NCI-H1417 treated with DMSO at 0.1 percent for 48 hours (cell line): ENCODE data around the gene SLC25A17.
A peak's percentile ranks its signal among the peaks of the same experiment; 100 is the strongest.
"Not testable (repeated sequence)": the region's sequence is repeated elsewhere in the genome, so short reads cannot be mapped to it uniquely, and the experiment has no call there.

Experiments
- DNase-seq: peaks from one replicate; lab custom pipeline; 2025; lab: John Stamatoyannopoulos, UW

Gene SLC25A17

DNA sequence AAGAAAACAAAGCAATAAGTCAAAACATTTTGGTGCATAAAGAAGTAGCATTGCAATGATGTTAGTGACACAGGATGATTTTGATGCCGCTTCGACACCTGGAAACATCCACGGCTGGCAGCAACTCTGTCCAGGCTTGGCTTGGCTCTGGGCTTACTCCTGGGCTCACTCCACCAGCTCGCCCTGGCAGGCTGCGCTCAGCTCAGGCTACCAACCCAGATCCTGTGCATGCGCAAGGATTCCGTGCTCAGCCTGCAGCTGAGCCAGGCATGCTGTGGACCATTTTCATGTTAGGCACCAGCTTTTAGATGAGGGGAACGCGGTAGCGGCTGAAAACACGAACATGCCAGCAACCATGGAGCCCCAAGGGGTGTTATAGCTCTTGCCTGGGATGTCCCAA, 66.0 kb downstream of the SLC25A17 start:
- DNase-seq: no peak

DNA sequence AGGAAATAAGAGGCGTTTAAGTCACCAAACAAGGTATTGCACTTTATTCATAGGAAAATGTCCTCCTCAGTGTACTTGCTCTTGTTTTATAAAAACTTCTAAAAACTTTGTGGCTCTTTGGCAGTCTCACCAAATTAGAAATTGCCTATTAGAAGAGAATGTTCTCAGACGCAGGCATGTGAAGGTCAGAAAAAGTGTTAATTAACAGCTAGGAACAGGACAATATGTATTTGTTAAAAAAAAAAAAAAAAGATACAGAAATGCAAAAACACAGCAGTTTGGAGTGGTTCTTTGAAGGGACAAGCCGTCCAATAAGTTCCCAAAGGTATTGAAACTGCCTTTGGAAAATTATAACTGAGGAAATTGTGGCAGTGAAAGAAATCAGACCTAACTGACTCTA, 67.9 kb downstream of the SLC25A17 start:
- no peak for DNase-seq

- no peak for DNase-seq
These were observed 69.3 kb downstream of the SLC25A17 start for GRCh38 chr22:40749829-40750228.

GRCh38 chr22:40748388-40749355, 70.5 kb downstream of the SLC25A17 start:
- DNase-seq: no peak

GRCh38 chr22:40747361-40747760, 71.8 kb downstream of the SLC25A17 start:
- DNase-seq: no peak

DNA sequence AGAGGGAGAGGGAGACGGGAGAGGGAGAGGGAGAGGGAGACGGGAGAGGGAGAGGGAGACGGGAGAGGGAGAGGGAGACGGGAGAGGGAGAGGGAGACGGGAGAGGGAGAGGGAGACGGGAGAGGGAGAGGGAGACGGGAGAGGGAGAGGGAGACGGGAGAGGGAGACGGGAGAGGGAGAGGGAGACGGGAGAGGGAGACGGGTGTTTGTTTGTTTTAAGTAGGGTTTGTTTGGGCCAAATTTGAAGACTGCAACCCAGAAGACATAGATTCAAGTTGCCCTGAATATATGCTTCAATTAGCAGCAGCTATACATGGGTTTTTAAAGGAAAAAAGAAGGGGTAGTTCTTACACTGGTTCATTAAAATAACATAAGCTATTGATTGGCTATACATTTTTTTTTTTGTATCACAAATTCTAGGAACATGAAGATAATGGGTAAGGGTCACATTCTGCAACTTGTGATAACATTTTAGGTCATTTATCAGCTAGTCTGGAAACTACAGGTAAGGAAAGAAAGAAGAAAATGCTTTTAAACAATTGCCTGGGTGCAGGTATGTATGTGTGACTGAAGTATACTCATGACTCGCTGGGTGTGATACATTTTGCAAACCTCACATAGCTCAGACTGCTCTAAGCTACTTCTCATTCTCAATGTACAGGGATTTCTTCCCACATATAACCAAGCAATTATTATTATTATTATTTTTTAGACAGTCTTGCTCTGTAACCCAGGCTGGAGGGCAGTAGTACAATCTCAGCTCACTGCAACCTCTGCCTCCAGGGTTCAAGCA, 72.5 kb downstream of the SLC25A17 start:
- DNase-seq: no peak

DNA sequence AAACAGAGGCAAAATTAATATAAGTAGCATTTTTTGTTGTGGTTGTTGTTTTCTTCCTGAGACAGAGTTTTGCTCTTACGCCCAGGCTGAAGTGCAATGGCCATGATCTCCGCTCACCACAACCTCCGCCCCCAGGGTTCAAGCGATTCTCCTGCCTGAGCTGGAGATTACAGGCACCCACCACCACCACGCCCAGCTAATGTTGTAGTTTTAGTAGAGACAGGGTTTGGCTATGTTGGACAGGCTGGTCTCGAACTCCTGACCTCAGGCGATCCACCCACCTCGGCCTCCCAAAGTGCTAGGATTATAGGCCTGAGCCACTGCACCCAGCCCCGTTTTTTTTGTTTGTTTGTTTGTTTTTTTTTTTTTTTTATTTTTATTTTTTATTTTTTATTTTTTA, 75.4 kb downstream of the SLC25A17 start:
- DNase-seq: no peak

DNA sequence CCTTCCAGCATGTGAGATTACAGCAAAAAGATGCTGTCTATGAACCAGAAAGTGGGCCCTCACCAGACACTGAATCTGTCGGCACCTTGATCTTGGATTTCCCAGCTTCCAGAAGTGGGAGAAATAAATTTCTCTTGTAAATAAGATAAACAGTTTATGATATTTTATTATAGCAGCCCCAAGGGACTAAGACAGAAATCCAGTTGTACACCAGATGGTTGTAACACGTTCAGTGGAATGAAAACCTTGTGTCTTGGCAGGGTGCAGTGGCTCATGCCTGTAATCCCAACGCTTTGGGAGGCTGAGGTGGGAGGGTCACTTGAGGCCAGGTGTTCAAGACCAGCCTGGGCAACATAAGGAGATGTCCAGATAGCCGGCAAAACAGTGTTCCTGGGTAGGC, 78.0 kb downstream of the SLC25A17 start:
- no peak for DNase-seq

DNA sequence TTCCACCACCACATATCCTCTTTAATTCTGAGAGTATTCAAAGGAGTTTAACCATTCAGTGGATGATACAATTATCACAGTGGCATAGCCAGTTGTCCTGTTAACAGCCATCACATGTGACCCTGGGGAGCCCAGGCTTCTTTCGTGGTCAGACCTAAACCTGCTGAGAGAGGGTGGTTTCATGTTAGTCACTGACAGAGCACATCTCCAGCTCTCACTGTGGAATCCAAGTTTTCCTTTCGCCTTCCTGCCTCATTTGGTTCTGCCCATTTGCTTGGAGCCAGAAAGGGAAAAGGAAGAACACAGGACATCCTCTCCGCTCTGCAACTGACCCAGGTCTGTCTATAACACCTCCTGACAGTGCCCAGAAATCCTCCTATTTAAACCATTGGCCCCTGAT, 79.4 kb downstream of the SLC25A17 start:
- no peak for DNase-seq

DNA sequence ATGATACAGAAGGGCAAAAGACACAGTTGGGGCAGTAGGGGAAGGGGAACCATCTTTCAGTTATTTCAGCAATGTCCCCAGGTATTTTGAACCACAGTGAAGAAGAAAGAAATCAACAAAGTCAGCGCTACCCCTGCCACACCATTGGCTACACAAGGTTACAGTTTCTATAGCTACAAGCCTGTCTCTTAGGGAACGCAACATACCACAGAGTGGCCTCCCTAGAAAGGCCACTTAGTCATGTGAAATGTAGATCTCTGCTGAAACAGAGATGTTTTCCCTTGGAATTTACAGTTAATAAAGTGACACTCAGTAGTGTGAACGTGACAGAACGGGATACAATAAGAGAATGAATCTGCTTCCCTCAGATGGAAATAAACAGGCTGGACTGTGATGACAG, 85.2 kb downstream of the SLC25A17 start:
- DNase-seq: no peak

- no peak for DNase-seq
These were observed 86.2 kb downstream of the SLC25A17 start for GRCh38 chr22:40732999-40733292.

- no peak for DNase-seq
These were observed 89.9 kb downstream of the SLC25A17 start for GRCh38 chr22:40729284-40729683.

DNA sequence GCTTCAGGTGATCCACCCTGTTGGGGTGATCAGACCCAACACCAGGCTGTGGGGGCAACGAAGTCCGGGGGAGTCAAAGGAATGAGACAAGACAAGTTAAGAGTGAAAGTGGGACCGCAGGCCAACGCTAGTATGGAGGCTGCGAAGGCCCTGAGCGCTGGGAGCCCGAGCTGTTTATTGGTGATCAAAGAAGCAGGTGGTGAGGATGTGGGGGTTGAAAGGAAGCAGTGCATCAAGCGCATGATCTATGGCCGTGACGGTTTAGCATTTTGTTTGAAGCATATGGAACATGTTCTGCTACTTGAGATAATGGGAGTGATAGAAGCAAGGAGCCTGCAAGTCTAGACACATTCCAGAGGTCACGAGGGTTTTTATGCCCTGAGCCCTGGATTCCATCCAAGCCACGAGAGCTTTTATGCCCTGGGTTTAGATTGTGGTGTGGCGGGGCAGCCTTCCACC, 90.4 kb downstream of the SLC25A17 start:
- DNase-seq: no peak

DNA sequence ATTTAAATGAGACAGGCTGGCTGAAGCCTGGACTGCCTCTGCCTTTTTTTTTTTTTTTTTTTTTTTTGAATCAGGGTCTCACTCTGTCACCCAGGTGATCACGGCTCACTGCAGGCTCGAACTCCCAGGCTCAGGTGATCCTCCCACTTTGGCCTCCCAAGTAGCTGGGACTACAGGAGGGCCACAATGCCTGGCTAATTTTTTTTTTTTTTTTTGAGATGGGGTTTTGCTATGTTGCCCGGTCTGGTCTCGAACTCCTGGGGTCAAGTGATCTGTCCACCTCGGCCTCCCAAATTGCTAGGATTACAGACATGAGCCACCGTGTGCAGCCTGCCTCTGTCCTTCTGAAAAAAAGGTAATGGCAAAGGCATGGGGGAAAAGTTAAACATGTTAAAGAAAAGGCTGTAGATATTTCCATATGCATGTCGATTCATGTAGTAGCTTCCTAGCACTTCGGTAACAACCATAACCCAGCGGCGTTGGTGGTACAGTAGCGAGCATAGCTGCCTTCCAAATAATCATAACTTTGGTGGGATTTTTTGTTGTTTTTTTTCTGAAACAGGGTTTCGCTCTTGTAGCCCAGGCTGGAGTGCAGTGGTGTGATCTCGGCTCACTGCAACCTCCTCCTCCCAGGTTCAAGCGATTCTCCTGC, 91.1 kb downstream of the SLC25A17 start:
- DNase-seq: no peak

DNA sequence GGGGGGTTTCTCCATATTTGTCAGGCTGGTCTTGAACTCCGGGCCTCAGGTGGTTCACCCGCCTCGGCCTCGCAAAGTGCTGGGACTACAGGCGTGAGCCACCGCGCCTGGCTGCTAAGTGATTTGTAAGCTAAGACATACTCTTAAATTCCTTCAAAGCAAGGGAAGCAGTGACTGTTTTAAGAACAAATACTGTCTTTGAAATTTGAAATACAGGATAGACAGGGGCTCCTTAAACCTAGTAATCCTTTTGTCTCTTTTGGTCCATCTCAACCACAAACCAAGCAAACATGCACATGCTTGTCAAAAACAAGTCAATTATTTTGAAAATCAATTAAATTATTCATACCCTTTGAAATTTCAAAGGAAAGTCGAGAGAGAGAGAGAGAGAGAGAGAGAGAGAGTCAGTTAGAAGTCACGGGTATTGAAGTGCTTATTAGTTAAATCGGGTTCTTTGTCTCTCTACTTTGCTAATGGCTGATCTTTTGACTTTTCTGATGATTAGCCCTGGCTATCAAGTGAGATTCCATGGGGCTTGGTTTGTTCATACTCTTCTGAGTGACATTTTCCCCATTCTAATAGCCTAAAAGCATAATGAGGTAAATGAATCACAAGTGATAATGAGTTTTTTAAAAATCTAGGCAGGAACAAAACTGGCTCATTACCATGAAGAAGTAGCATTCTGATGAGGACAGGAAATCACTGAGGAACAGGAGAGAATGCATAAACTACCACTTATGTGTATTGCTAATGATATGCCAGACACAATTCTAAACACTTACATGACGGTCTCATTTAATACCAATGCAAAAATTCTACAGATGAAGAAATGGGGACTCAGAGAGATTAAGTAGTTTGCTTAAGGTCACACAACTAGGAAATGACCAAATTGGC, 91.8 kb downstream of the SLC25A17 start:
- DNase-seq: peak; percentile 29

- DNase-seq: no peak
These were observed 92.6 kb downstream of the SLC25A17 start for GRCh38 chr22:40726514-40726913.

GRCh38 chr22:40723396-40723933, 95.7 kb downstream of the SLC25A17 start:
- no peak for DNase-seq

DNA sequence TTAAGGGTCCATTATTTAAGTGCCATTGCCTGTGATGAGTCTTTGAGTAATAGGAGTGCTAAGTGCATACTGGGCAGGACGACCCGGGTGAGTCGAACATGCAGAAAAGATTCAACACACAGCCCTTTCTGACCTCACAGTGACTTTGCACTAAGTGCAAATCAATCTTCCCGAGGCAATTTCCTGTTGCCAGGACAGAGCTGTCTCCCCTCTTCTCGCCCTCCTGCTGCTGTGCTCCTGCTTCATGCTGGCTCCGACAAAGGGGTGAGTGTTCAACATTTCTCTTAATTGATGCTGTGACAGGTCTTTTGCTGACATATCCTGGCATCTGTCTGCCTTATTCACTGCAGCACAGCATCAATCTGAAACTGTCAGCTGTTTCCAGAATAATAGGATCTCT, 97.9 kb downstream of the SLC25A17 start:
- peak; percentile 89 for DNase-seq

DNA sequence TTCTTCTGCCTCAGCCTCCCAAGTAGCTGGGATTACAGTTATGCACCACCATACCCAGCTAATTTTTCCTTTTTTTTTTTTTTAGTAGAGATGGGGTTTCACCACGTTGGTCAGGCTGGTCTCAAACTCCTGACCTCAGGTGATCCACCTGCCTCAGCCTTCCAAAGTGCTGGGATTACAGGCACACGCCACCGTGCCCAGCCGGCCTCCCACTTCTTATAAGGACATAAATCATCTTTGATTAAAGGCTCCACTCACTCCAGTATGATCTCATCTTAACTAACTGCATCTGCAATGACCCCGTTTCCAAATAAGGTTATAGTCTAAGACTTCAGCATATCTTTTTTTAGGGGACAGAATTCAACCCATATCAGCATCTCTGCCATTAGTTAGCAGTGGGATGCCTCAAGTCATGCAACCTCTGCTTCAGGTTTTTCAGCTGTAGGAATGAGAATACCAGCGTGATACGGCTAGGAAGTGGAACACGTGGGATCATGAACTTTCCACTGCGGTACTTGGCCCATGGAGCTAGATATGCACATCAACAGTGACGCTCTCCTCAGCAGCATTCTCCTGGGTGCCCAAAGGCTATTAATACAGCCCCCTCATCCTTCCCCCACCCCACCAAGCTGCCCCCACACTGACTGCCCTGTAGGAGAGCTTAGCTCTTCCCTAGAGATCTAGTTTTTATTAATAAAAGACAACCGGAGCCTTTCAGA, 98.4 kb downstream of the SLC25A17 start:
- no peak for DNase-seq

GRCh38 chr22:40720156-40720537, 99.0 kb downstream of the SLC25A17 start:
- DNase-seq: not testable (repeated sequence)
